Retinal pigment epithelial cell (primary cell): ENCODE data around the gene PLXNA2.

Experiments
- DNase-seq: peaks from one replicate; pipeline ENCODE4 v3.0.0-alpha.2; 2010; ENCODE audit warnings: low read depth
- H3K4me3 ChIP-seq: 2 replicates; pipeline ENCODE4 v1.5.1; 2011; ENCODE audit warnings: mild to moderate bottlenecking, low read length, control low read depth, moderate library complexity
- CTCF ChIP-seq: conservative IDR thresholded peaks from 2 replicates; pipeline ENCODE4 v1.5.1; 2011; ENCODE audit warnings: low read depth, low read length, control low read depth, inconsistent platforms

Gene PLXNA2

GRCh38 chr1:208200116-208200515 is 44.1 kb downstream of the PLXNA2 start:
- H3K4me3 ChIP-seq: no peak overlapping the region
- no peak for DNase-seq
- no peak for TF ChIP-seq CTCF

- TF ChIP-seq CTCF: no peak
- no peak for DNase-seq
- H3K4me3 ChIP-seq: no peak overlapping the region
Measured at GRCh38 chr1:208198236-208198635, 45.9 kb downstream of the PLXNA2 start.

GRCh38 chr1:208194944-208195343 is 49.2 kb downstream of the PLXNA2 start:
- DNase-seq: no peak
- TF ChIP-seq CTCF: no peak
- no peak overlapping the region for H3K4me3 ChIP-seq

- no peak for TF ChIP-seq CTCF
- no peak overlapping the region for H3K4me3 ChIP-seq
- DNase-seq: no peak
Measured at GRCh38 chr1:208192995-208193394, 51.2 kb downstream of the PLXNA2 start.

- no peak for TF ChIP-seq CTCF
- H3K4me3 ChIP-seq: no peak overlapping the region
- no peak for DNase-seq
Measured at GRCh38 chr1:208190784-208191183, 53.4 kb downstream of the PLXNA2 start.

GRCh38 chr1:208189716-208190115 is 54.5 kb downstream of the PLXNA2 start:
- no peak overlapping the region for H3K4me3 ChIP-seq
- no peak for TF ChIP-seq CTCF
- no peak for DNase-seq

GRCh38 chr1:208189183-208189582 is 55.0 kb downstream of the PLXNA2 start:
- H3K4me3 ChIP-seq: no peak overlapping the region
- DNase-seq: no peak
- no peak for TF ChIP-seq CTCF
